GM12873 (cell line): ENCODE data around the gene AXIN2.

ENCODE experiments used
- CTCF ChIP-seq: IDR thresholded peaks from 2 replicates; pipeline ENCODE4 v1.5.1; 2012; ENCODE audit warnings: low read depth, mild to moderate bottlenecking, moderate library complexity, low read length, control low read depth; ENCODE audit not compliant: insufficient read depth; ENCODE audit errors: missing control alignments

AXIN2 gene

DNA sequence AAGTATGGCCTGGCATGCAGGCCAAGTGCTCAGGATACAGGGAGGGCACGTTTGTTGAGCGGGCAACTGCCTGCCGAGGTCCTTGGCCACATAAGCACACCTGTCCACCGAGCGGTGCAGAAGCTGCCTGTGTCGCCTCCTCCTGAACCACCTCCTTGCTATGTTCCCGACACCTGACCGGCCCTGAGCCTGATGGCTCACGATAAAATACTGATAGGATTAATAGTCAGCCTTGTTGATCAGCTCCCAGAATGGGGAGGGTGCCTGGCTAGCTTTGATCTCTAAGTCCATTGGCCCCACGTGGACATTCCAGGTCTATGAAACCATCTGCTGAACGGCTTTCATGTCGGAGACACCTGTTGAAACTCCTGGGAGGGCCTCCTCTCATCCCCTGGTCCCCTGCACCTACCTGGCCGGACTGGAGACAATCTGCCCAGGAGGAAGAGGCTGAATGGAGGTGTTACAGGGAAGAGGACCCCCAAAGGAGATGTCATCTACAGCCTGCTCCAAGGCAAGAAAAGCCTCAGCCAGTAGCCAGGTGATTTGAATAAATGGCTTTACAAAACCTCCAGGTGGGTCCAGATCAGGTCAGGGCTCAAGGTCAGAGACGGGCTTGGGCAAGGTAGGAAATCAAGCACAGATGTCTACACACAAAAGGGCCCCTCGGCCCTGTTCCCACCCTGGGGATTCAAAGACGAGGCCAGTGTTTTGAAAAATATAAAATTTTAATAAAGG is 33.4 kb downstream of the AXIN2 start:
- TF ChIP-seq CTCF: no peak

GRCh38 chr17:65527381-65527780 is 34.1 kb downstream of the AXIN2 start:
- TF ChIP-seq CTCF: no peak

DNA sequence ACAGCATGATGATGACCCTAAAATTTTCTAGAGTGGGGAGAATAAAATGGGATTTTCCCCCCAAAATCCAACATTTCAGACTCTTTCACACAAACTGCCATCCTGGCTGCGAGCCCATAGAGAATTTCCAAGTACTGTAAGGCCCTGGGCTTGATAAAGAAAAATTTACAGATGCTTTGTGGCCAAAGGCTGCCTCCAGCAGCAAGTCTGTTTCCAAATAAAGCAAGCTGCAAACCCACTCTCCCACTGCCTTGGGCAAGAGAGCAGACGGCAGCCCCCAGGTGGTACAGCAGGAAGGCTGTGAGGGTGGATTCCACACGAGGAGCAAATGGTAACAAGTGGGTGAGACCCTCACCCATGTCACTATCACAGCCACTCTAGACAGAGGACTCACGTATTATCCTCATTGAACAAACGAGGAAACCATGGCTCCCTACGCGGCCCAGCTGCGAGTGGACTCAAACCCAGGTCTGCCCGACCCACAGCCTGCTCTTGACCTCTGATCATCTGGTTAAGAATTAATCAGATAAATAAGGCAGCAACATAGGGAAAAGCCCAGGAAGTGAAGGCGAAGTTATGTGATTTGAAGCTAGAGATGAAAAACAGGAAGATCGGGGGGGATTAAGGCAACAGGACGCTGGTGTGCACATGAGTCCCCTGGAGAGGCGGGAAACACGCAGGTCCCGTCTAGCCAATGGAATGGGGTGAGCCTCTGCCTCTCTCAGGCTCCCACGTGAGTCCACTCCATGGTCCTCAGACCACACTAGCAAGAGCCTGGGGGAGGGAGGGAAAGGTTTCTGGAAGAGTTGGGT is 37.4 kb downstream of the AXIN2 start:
- TF ChIP-seq CTCF: no peak

DNA sequence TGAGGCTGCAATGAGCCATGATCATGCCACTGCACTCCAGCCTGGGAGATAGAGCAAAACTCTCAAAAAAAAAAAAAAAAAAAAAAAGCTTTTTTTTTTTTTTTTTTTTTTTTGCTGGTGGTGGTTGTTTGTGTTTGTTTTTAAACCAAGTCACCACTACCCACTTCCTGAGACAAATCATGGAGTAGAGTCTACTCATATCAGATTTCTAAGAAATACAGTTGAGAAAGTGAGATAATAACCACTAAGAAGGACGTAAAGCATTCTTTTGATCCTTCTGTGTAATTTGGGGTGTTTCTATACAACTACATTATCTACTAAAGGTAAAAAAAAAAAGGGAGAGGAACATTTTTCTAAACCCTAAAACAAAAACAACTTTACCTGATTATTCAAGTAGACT is 38.0 kb downstream of the AXIN2 start:
- no peak for TF ChIP-seq CTCF

- no peak for TF ChIP-seq CTCF
These were observed 38.6 kb downstream of the AXIN2 start for GRCh38 chr17:65522751-65523404.

- no peak for TF ChIP-seq CTCF
These were observed 42.0 kb downstream of the AXIN2 start for GRCh38 chr17:65519462-65519861.

DNA sequence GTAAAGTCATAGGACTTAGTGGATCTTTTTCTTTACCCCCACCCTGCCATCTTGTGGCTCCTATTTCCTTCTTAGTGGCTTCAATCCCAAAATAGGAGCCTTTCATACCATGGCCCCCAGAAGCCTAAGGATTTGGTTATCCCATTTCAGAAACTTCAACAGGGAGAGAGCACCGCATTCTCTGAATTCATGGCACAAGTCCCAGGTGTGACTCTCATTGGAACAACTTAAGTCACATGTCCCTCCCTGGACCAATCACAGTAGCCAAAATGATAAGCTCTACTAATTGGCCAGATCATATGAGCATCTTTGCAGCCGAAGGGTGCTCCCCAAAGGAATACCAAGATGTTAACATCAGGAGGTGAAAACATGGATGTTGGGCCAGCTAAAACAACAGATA is 43.2 kb downstream of the AXIN2 start:
- no peak for TF ChIP-seq CTCF
